ENCODE results near the gene APC2. TPM values are rescaled to one million over a fixed set of nuclear protein-coding genes. Genes with fewer than 3 reads are reported as not detected.

The APC2 gene
- total RNA-seq, 1 experiment from 2014 or later, result 1.4 TPM

DNA sequence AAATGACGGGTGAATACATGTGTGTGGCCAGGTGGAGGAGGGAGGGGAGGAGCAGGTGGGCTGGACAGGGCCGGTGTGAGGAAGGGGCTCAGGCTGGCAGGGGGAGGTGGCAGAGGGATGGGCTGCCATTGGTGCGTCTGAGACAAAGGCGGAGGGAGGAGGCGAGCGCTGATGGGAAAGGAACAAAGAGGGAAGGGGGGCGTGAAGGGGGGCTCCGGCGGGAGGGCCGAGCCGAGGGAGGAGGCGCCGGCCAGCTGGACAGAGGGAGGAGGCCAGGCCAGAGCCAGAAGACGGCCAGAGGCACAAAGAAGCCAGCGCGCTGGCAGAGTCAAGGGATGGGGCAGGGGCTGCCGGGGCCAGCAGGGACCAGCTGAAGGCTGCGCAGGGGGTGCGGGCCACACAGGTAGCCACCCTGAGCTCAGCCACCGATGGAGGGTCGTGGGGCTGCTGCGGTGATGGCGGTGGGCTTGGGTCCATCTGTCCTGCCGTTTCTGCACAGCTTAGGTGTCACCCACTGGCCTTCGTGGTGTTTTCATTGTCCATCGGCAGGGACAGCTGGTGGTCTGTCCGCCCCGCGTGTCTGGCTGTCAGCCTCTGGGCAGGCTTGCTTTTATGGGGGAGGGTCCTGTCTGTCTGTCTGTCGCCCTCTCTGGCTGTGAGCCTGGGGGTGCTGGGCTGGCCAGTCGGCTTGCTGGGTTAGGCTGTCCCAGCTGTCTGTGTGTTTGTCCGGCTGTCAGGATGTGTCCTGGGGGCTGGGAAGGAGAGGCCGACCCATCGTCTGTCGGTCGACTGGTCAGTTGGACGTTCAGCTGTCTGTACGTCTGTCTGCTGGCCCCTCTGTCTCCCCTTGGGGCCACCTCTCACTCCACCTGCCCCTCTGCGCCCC lies 2.2 kb downstream of the APC2 start:
- H3K27ac Mint-ChIP-seq, result no peak overlapping the region

DNA sequence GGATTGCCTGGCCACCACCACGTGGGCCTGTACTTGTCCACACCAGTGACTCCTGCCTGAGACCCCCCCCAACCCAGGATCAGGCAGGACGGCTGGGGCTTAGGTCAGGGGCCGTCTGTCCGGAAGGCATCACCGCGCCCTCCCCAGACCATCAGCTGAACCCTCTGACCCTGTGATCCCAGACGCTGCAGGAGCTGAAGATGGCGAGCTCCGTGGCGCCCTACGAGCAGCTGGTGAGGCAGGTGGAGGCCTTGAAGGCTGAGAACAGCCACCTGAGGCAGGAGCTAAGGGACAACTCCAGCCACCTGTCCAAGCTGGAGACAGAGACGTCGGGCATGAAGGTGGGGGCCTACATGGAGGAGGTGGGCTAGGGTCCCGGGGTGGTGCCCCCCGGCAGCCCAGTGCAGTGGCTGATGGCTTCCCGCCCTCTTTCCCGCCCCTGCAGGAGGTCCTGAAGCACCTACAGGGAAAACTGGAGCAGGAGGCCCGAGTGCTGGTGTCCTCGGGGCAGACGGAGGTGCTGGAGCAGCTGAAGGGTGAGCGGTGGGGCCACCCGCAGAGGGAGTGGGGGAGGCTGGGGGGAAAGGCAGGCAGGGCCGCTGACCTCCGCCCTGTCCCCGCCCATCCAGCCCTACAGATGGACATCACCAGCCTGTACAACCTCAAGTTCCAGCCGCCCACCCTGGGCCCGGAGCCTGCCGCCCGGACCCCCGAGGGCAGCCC lies 3.0 kb downstream of the APC2 start:
- ChIA-PET CTCF (interaction anchor here (1.0 to 5.2 kb wide), 7 partner anchors 8 to 93 kb away, joined by 3 to 76 read pairs (median 5); partner anchors contain the start of genes PCSK4 and REEP6), POLR2A (interaction anchor here (1.0 to 1.3 kb wide), 3 partner anchors 9 to 13 kb away, joined by 3 to 8 read pairs (median 4); no protein-coding TSS in a partner anchor)
- H3K27ac Mint-ChIP-seq, result no peak overlapping the region
- H3K4me1 Mint-ChIP-seq, result peaks cover 8% of the 10 kb centered on the region; the same call in 1 of the 2 replicates
- no peak for ATAC-seq
- no peak overlapping the region for H3K4me3 Mint-ChIP-seq
- TF ChIP-seq ELF4 (CRISPR knock-in tag; IDR thresholded peaks at IDR 0.05; ENCODE audit: low read depth) (no peak), ETV6 (CRISPR knock-in tag; IDR thresholded peaks at IDR 0.05) (no peak), FOXP4 (CRISPR knock-in tag; IDR thresholded peaks at IDR 0.05) (no peak), CBFB (CRISPR knock-in tag; IDR thresholded peaks at IDR 0.05; ENCODE audit: low read depth) (no peak), TEAD1 (CRISPR knock-in tag; IDR thresholded peaks at IDR 0.05) (no peak), SMAD4 (CRISPR knock-in tag; IDR thresholded peaks at IDR 0.05) (no peak), TEAD4 (CRISPR knock-in tag; IDR thresholded peaks at IDR 0.05) (no peak), E2F1 (CRISPR knock-in tag; IDR thresholded peaks at IDR 0.05) (no peak), ZNF423 (CRISPR knock-in tag; IDR thresholded peaks at IDR 0.05) (no peak), ZNF671 (CRISPR knock-in tag; IDR thresholded peaks at IDR 0.05) (no peak), GRHL2 (CRISPR knock-in tag; IDR thresholded peaks at IDR 0.05; ENCODE audit: insufficient replicate concordance, severe bottlenecking) (no peak), NFATC4 (CRISPR knock-in tag; IDR thresholded peaks at IDR 0.05) (no peak), NR3C1 (CRISPR knock-in tag; conservative IDR thresholded peaks at IDR 0.05; ENCODE audit: low read depth) (no peak), ZMAT4 (CRISPR knock-in tag; IDR thresholded peaks at IDR 0.05) (no peak), ZNF263 (CRISPR knock-in tag; IDR thresholded peaks at IDR 0.05; ENCODE audit: low read depth) (no peak)
- TF ChIP-seq, protein P1, sequence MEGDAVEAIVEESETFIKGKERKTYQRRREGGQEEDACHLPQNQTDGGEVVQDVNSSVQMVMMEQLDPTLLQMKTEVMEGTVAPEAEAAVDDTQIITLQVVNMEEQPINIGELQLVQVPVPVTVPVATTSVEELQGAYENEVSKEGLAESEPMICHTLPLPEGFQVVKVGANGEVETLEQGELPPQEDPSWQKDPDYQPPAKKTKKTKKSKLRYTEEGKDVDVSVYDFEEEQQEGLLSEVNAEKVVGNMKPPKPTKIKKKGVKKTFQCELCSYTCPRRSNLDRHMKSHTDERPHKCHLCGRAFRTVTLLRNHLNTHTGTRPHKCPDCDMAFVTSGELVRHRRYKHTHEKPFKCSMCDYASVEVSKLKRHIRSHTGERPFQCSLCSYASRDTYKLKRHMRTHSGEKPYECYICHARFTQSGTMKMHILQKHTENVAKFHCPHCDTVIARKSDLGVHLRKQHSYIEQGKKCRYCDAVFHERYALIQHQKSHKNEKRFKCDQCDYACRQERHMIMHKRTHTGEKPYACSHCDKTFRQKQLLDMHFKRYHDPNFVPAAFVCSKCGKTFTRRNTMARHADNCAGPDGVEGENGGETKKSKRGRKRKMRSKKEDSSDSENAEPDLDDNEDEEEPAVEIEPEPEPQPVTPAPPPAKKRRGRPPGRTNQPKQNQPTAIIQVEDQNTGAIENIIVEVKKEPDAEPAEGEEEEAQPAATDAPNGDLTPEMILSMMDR (IDR thresholded peaks at IDR 0.05), result no peak
- TF ChIP-seq, protein P2, sequence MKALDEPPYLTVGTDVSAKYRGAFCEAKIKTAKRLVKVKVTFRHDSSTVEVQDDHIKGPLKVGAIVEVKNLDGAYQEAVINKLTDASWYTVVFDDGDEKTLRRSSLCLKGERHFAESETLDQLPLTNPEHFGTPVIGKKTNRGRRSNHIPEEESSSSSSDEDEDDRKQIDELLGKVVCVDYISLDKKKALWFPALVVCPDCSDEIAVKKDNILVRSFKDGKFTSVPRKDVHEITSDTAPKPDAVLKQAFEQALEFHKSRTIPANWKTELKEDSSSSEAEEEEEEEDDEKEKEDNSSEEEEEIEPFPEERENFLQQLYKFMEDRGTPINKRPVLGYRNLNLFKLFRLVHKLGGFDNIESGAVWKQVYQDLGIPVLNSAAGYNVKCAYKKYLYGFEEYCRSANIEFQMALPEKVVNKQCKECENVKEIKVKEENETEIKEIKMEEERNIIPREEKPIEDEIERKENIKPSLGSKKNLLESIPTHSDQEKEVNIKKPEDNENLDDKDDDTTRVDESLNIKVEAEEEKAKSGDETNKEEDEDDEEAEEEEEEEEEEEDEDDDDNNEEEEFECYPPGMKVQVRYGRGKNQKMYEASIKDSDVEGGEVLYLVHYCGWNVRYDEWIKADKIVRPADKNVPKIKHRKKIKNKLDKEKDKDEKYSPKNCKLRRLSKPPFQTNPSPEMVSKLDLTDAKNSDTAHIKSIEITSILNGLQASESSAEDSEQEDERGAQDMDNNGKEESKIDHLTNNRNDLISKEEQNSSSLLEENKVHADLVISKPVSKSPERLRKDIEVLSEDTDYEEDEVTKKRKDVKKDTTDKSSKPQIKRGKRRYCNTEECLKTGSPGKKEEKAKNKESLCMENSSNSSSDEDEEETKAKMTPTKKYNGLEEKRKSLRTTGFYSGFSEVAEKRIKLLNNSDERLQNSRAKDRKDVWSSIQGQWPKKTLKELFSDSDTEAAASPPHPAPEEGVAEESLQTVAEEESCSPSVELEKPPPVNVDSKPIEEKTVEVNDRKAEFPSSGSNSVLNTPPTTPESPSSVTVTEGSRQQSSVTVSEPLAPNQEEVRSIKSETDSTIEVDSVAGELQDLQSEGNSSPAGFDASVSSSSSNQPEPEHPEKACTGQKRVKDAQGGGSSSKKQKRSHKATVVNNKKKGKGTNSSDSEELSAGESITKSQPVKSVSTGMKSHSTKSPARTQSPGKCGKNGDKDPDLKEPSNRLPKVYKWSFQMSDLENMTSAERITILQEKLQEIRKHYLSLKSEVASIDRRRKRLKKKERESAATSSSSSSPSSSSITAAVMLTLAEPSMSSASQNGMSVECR (CRISPR knock-in tag; IDR thresholded peaks at IDR 0.05; ENCODE audit: borderline replicate concordance), result no peak
- TF ChIP-seq, protein P3, sequence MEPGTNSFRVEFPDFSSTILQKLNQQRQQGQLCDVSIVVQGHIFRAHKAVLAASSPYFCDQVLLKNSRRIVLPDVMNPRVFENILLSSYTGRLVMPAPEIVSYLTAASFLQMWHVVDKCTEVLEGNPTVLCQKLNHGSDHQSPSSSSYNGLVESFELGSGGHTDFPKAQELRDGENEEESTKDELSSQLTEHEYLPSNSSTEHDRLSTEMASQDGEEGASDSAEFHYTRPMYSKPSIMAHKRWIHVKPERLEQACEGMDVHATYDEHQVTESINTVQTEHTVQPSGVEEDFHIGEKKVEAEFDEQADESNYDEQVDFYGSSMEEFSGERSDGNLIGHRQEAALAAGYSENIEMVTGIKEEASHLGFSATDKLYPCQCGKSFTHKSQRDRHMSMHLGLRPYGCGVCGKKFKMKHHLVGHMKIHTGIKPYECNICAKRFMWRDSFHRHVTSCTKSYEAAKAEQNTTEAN (CRISPR knock-in tag; IDR thresholded peaks at IDR 0.05), result no peak
- no peaks in the 10 kb centered on the region for H3K36me3 Mint-ChIP-seq
- no peaks in the 10 kb centered on the region for H3K9me3 Mint-ChIP-seq
- no peak for DNase-seq (ENCODE audit: low spot score)
- H3K27me3 Mint-ChIP-seq (ENCODE audit: low read depth), result peaks cover 67% of the 10 kb centered on the region

More for the DNA sequence above, 2.2 kb downstream of the APC2 start:
- H3K4me1 Mint-ChIP-seq, result peaks cover 5% of the 10 kb centered on the region; the same call in 1 of the 2 replicates
- peak; percentile 61 for DNase-seq (ENCODE audit: low spot score)
- peak; percentile 92 for TF ChIP-seq ZNF263 (CRISPR knock-in tag; IDR thresholded peaks at IDR 0.05; ENCODE audit: low read depth)
- TF ChIP-seq, protein P4, sequence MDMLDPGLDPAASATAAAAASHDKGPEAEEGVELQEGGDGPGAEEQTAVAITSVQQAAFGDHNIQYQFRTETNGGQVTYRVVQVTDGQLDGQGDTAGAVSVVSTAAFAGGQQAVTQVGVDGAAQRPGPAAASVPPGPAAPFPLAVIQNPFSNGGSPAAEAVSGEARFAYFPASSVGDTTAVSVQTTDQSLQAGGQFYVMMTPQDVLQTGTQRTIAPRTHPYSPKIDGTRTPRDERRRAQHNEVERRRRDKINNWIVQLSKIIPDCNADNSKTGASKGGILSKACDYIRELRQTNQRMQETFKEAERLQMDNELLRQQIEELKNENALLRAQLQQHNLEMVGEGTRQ (CRISPR knock-in tag; IDR thresholded peaks at IDR 0.05), result no peak
- no peak for ATAC-seq
- H3K4me3 Mint-ChIP-seq, result no peak overlapping the region
- POLR2A ChIA-PET, result interaction anchor here (0.7 to 1.3 kb wide), 4 partner anchors 8 to 36 kb away, joined by 3 to 8 read pairs (median 4); no protein-coding TSS in a partner anchor
- no peaks in the 10 kb centered on the region for H3K36me3 Mint-ChIP-seq
- H3K9me3 Mint-ChIP-seq, result no peaks in the 10 kb centered on the region
- peaks cover 69% of the 10 kb centered on the region for H3K27me3 Mint-ChIP-seq (ENCODE audit: low read depth)
- CTCF ChIA-PET, result interaction anchor here (1.0 to 1.5 kb wide), 4 partner anchors 14 to 94 kb away, joined by 3 to 7 read pairs (median 4); partner anchors contain the start of genes PCSK4 and REEP6

Measured in WTC11 (cell line).